ENCODE results near the gene IGSF21. TPM values are rescaled to one million over a fixed set of nuclear protein-coding genes. Genes with fewer than 3 reads are reported as not detected.

The IGSF21 gene
- total RNA-seq, 2 experiments from 2014 or later = not detected

- POLR2A ChIA-PET = no interaction called here
- H3K4me3 ChIP-seq (ENCODE audit: low read length) = no peak overlapping the region
- no peaks in the 10 kb centered on the region for H3K4me1 ChIP-seq (ENCODE audit: insufficient read depth, low read length)
- H3K4me3 Mint-ChIP-seq = no peak overlapping the region
- H3K9me3 Mint-ChIP-seq = no peaks in the 10 kb centered on the region
- ATAC-seq (ENCODE audit: poor library complexity) = no peak
- no peaks in the 10 kb centered on the region for H3K27me3 ChIP-seq (ENCODE audit: control insufficient read depth in 1 of 2, insufficient read depth in 2 of 2, low read length in 2 of 2)
- no peaks in the 10 kb centered on the region for H3K36me3 ChIP-seq (ENCODE audit: insufficient read depth, low read length)
- no peak for DNase-seq
- intact Hi-C loops (cut with DNase I, micrococcal nuclease) = no loop called here
- TF ChIP-seq CTCF (IDR thresholded peaks at IDR 0.05) = no peak
- no peaks in the 10 kb centered on the region for H3K36me3 Mint-ChIP-seq (ENCODE audit: low read depth)
- H3K9me3 ChIP-seq (ENCODE audit: control insufficient read depth in 1 of 2, insufficient read depth in 1 of 2, low read length in 2 of 2) = peaks cover 0 to 19% of the 10 kb centered on the region in 2 experiments
- CTCF ChIA-PET = no interaction called here
- H3K27me3 Mint-ChIP-seq = peaks cover 32% of the 10 kb centered on the region
- H3K27ac Mint-ChIP-seq = no peak overlapping the region
- H3K27ac ChIP-seq (ENCODE audit: low read depth in 1 of 2, low read length in 2 of 2) = no peak overlapping the region
- no peaks in the 10 kb centered on the region for H3K4me1 Mint-ChIP-seq (ENCODE audit: low read depth)
These were observed 138.0 kb downstream of the IGSF21 start for GRCh38 chr1:18245647-18246046.

DNA sequence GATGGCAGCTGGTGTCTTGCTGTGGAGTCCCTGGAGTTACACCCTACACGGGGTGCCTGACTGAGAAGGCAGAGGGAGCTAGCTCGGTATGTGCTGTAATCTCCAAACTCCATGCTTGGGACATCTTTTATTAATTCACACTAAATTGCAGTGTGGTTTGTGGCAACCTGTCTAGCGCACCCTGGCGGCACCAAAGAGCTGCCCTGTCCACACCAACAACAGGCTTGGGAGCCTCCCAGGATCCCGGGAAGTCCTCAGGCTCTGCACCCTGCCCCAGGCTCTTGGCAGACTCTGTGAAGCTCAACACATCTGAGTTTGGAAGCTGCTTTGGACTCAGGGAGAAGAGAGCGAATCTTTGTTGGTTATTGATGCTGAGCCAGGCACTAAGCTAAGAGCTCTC is 138.9 kb downstream of the IGSF21 start:
- H3K27ac Mint-ChIP-seq = no peak overlapping the region
- DNase-seq (no peak), ATAC-seq (ENCODE audit: poor library complexity) (no peak)
- intact Hi-C loops (cut with DNase I, micrococcal nuclease) = no loop called here
- no peak overlapping the region for H3K27ac ChIP-seq (ENCODE audit: low read depth in 1 of 2, low read length in 2 of 2)
- H3K4me3 Mint-ChIP-seq = no peak overlapping the region
- H3K36me3 ChIP-seq (ENCODE audit: insufficient read depth, low read length) = no peaks in the 10 kb centered on the region
- H3K27me3 ChIP-seq (ENCODE audit: control insufficient read depth in 1 of 2, insufficient read depth in 2 of 2, low read length in 2 of 2) = no peaks in the 10 kb centered on the region
- peaks cover 6 to 19% of the 10 kb centered on the region in 2 experiments for H3K9me3 ChIP-seq (ENCODE audit: control insufficient read depth in 1 of 2, insufficient read depth in 1 of 2, low read length in 2 of 2)
- H3K4me1 ChIP-seq (ENCODE audit: insufficient read depth, low read length) = no peaks in the 10 kb centered on the region
- no peak for TF ChIP-seq CTCF (IDR thresholded peaks at IDR 0.05)
- ChIA-PET POLR2A (no interaction called here), CTCF (no interaction called here)
- H3K4me3 ChIP-seq (ENCODE audit: low read length) = no peak overlapping the region
- H3K27me3 Mint-ChIP-seq = peaks cover 27% of the 10 kb centered on the region
- no peaks in the 10 kb centered on the region for H3K36me3 Mint-ChIP-seq (ENCODE audit: low read depth)
- no peaks in the 10 kb centered on the region for H3K9me3 Mint-ChIP-seq
- no peaks in the 10 kb centered on the region for H3K4me1 Mint-ChIP-seq (ENCODE audit: low read depth)

- no peaks in the 10 kb centered on the region for H3K36me3 ChIP-seq (ENCODE audit: insufficient read depth, low read length)
- Mint-ChIP-seq H3K27ac (no peak overlapping the region), H3K36me3 (ENCODE audit: low read depth) (no peaks in the 10 kb centered on the region), H3K9me3 (no peaks in the 10 kb centered on the region), H3K4me1 (ENCODE audit: low read depth) (no peaks in the 10 kb centered on the region), H3K4me3 (no peak overlapping the region), H3K27me3 (peaks cover 27% of the 10 kb centered on the region)
- DNase-seq (no peak), ATAC-seq (ENCODE audit: poor library complexity) (no peak)
- no peak overlapping the region for H3K27ac ChIP-seq (ENCODE audit: low read depth in 1 of 2, low read length in 2 of 2)
- CTCF ChIA-PET = no interaction called here
- POLR2A ChIA-PET = no interaction called here
- no peaks in the 10 kb centered on the region for H3K4me1 ChIP-seq (ENCODE audit: insufficient read depth, low read length)
- intact Hi-C loops (cut with DNase I, micrococcal nuclease) = no loop called here
- H3K9me3 ChIP-seq (ENCODE audit: control insufficient read depth in 1 of 2, insufficient read depth in 1 of 2, low read length in 2 of 2) = peaks cover 7 to 19% of the 10 kb centered on the region in 2 experiments
- no peak overlapping the region for H3K4me3 ChIP-seq (ENCODE audit: low read length)
- no peaks in the 10 kb centered on the region for H3K27me3 ChIP-seq (ENCODE audit: control insufficient read depth in 1 of 2, insufficient read depth in 2 of 2, low read length in 2 of 2)
- no peak for TF ChIP-seq CTCF (IDR thresholded peaks at IDR 0.05)
These were observed 139.6 kb downstream of the IGSF21 start for GRCh38 chr1:18247151-18247550.

All from CD4-positive, alpha-beta T cell (primary cell).